CD8-positive, alpha-beta memory T cell (primary cell): ENCODE data around the gene CRLF1. TPM values are rescaled to one million over a fixed set of nuclear protein-coding genes. Genes with fewer than 3 reads are reported as not detected.

ENCODE experiments used
- CTCF ChIA-PET: fragments of 350-600 bp; sonication (Branson Sonifier 250); formaldehyde crosslinking; loops from one replicate; lab custom pipeline; 2021; ENCODE audit warnings: antibody characterized with exemption; lab: Charles Lee
- POLR2A ChIA-PET: fragments of 350-600 bp; sonication (Branson Sonifier 250); formaldehyde crosslinking; loops from one replicate; lab custom pipeline; 2021; ENCODE audit warnings: antibody characterized with exemption; lab: Charles Lee
- DNase-seq, 5 donors: peaks; one replicate each; pipeline versions ENCODE4 v3.0.0 to v3.0.0-alpha.2; 2020 to 2022; ENCODE audit warnings: mixed read lengths in 1 of 5
- H3K27ac ChIP-seq: one replicate; pipeline ENCODE4 v1.7.0; 2013; ENCODE audit warnings: low read depth, mild to moderate bottlenecking, low read length, moderate library complexity
- H3K27me3 ChIP-seq: 2 replicates; pipeline ENCODE4 v1.7.0; 2013; ENCODE audit warnings: low read length, mild to moderate bottlenecking; ENCODE audit not compliant: insufficient read depth, poor library complexity, severe bottlenecking
- H3K36me3 ChIP-seq: 2 replicates; pipeline ENCODE4 v1.7.0; 2013; ENCODE audit warnings: mild to moderate bottlenecking, low read length, moderate library complexity; ENCODE audit not compliant: insufficient read depth
- H3K4me1 ChIP-seq: 2 replicates; pipeline ENCODE4 v1.7.0; 2013; ENCODE audit warnings: mild to moderate bottlenecking, low read length, moderate library complexity; ENCODE audit not compliant: insufficient read depth
- H3K4me3 ChIP-seq: 2 replicates; pipeline ENCODE4 v1.7.0; 2013; ENCODE audit warnings: mild to moderate bottlenecking, low read length
- H3K9me3 ChIP-seq: 2 replicates; pipeline ENCODE4 v1.7.0; 2013; ENCODE audit warnings: mild to moderate bottlenecking, low read length
- H3K27ac Mint-ChIP-seq, 8 donors: one replicate each; pipeline ENCODE4 v1.8.0; 2020 to 2021; ENCODE audit warnings: mixed read lengths in 8 of 8, mild to moderate bottlenecking in 6 of 8, inconsistent platforms in 3 of 8, moderate library complexity in 3 of 8
- H3K27me3 Mint-ChIP-seq, 2 donors: one replicate each; pipeline ENCODE4 v1.8.0; 2020 to 2021; ENCODE audit warnings: mixed read lengths in 2 of 2, mild to moderate bottlenecking in 1 of 2, moderate library complexity in 1 of 2
- H3K36me3 Mint-ChIP-seq, 3 donors: one replicate each; pipeline ENCODE4 v1.8.0; 2020 to 2021; ENCODE audit warnings: mixed read lengths in 3 of 3, inconsistent platforms in 1 of 3, mild to moderate bottlenecking in 1 of 3
- H3K4me1 Mint-ChIP-seq, 3 donors: one replicate each; pipeline ENCODE4 v1.8.0; 2020 to 2021; ENCODE audit warnings: mixed read lengths in 3 of 3, inconsistent platforms in 1 of 3, mild to moderate bottlenecking in 1 of 3
- H3K4me3 Mint-ChIP-seq, 7 donors: one replicate each; pipeline ENCODE4 v1.8.0; 2020 to 2021; ENCODE audit warnings: mixed read lengths in 7 of 7, mild to moderate bottlenecking in 6 of 7, moderate library complexity in 4 of 7, inconsistent platforms in 2 of 7
- H3K9me3 Mint-ChIP-seq, 5 donors: one replicate each; pipeline ENCODE4 v1.8.0; 2020 to 2022; ENCODE audit warnings: mixed read lengths in 5 of 5, mild to moderate bottlenecking in 3 of 5, moderate library complexity in 2 of 5, inconsistent platforms in 1 of 5
- polyA plus RNA-seq: library from polyadenylated mRNA; unstranded; fragments of 300-500 nt; fragmentation: Illumina TruSeq; gene quantifications from one replicate; pipeline ENCODE4 v1.2.3, GENCODE V29; 2021
- total RNA-seq, 2 experiments: library from RNA; stranded (reverse); gene quantifications; one replicate each; pipeline ENCODE4 v1.2.3, GENCODE V29; 2021

The CRLF1 gene
- total and polyA plus RNA-seq, 3 experiments from 2014 or later = not detected

- Histone ChIP-seq H3K4me1 (peaks cover 19% of the 10 kb centered on the region), H3K27me3 (no peaks in the 10 kb centered on the region), H3K9me3 (no peaks in the 10 kb centered on the region), H3K27ac (no peak overlapping the region), H3K4me3 (no peak overlapping the region), H3K36me3 (no peaks in the 10 kb centered on the region)
- Mint-ChIP-seq H3K36me3 (no peaks in the 10 kb centered on the region), H3K9me3 (no peaks in the 10 kb centered on the region), H3K27me3 (peaks cover 5 to 6% of the 10 kb centered on the region in 2 donors), H3K4me3 (peak overlapping the region in 4 of 7 donors; percentile 49 to 75 (median 61)), H3K4me1 (peaks cover 25 to 34% (median 32%) of the 10 kb centered on the region in 3 donors), H3K27ac (peak overlapping the region in 4 of 8 donors; percentile 5 to 68 (median 58))
- POLR2A ChIA-PET = no interaction called here
- DNase-seq = no peak
- CTCF ChIA-PET = no interaction called here
Measured at GRCh38 chr19:18634612-18635297, 28.2 kb upstream of the CRLF1 start.

GRCh38 chr19:18633321-18633720 lies 26.7 kb upstream of the CRLF1 start:
- Histone ChIP-seq H3K36me3 (no peaks in the 10 kb centered on the region), H3K4me3 (no peak overlapping the region), H3K9me3 (no peaks in the 10 kb centered on the region), H3K27ac (no peak overlapping the region), H3K4me1 (peaks cover 19% of the 10 kb centered on the region), H3K27me3 (no peaks in the 10 kb centered on the region)
- CTCF ChIA-PET = no interaction called here
- Mint-ChIP-seq H3K27ac (no peak overlapping the region), H3K9me3 (no peaks in the 10 kb centered on the region), H3K36me3 (no peaks in the 10 kb centered on the region), H3K27me3 (peaks cover 5 to 9% of the 10 kb centered on the region in 2 donors), H3K4me3 (no peak overlapping the region), H3K4me1 (peaks cover 21 to 27% (median 26%) of the 10 kb centered on the region in 3 donors)
- DNase-seq = no peak
- POLR2A ChIA-PET = no interaction called here

- H3K4me3 Mint-ChIP-seq = no peak overlapping the region
- POLR2A ChIA-PET = interaction anchor here (0.6 kb wide), 1 partner anchor 138 kb away, joined by 3 read pairs; no protein-coding TSS in a partner anchor
Measured at GRCh38 chr19:18629166-18630088, 22.8 kb upstream of the CRLF1 start.

GRCh38 chr19:18626906-18627305 lies 20.3 kb upstream of the CRLF1 start:
- Mint-ChIP-seq H3K36me3 (no peaks in the 10 kb centered on the region), H3K27me3 (peaks cover 1 to 4% of the 10 kb centered on the region in 2 donors), H3K9me3 (no peaks in the 10 kb centered on the region), H3K27ac (no peak overlapping the region), H3K4me3 (no peak overlapping the region), H3K4me1 (no peaks in the 10 kb centered on the region)
- H3K27ac ChIP-seq = no peak overlapping the region
- no peak overlapping the region for H3K4me3 ChIP-seq
- H3K27me3 ChIP-seq = no peaks in the 10 kb centered on the region
- H3K4me1 ChIP-seq = no peaks in the 10 kb centered on the region
- H3K9me3 ChIP-seq = no peaks in the 10 kb centered on the region
- no peak for DNase-seq
- no peaks in the 10 kb centered on the region for H3K36me3 ChIP-seq
- POLR2A ChIA-PET = no interaction called here
- CTCF ChIA-PET = no interaction called here

More at GRCh38 chr19:18629166-18630088, 22.8 kb upstream of the CRLF1 start:
- Mint-ChIP-seq H3K27ac (peak overlapping the region in 1 of 8 donors; percentile 58), H3K4me1 (no peaks in the 10 kb centered on the region), H3K9me3 (no peaks in the 10 kb centered on the region), H3K27me3 (peaks cover 2 to 9% of the 10 kb centered on the region in 2 donors), H3K36me3 (no peaks in the 10 kb centered on the region)
- Histone ChIP-seq H3K27me3 (no peaks in the 10 kb centered on the region), H3K27ac (no peak overlapping the region), H3K9me3 (no peaks in the 10 kb centered on the region), H3K4me3 (no peak overlapping the region), H3K4me1 (no peaks in the 10 kb centered on the region), H3K36me3 (no peaks in the 10 kb centered on the region)
- no peak for DNase-seq
- CTCF ChIA-PET = interaction anchor here (1.1 to 1.7 kb wide), 3 partner anchors 35 to 178 kb away, joined by 3 to 4 read pairs (median 3); no protein-coding TSS in a partner anchor

GRCh38 chr19:18620902-18621301 lies 14.3 kb upstream of the CRLF1 start:
- no peak for DNase-seq
- Histone ChIP-seq H3K27me3 (peaks cover 8% of the 10 kb centered on the region), H3K27ac (no peak overlapping the region), H3K4me1 (no peaks in the 10 kb centered on the region), H3K36me3 (no peaks in the 10 kb centered on the region), H3K4me3 (no peak overlapping the region), H3K9me3 (no peaks in the 10 kb centered on the region)
- ChIA-PET CTCF (no interaction called here), POLR2A (no interaction called here)
- peaks cover 0 to 3% (median 0%) of the 10 kb centered on the region in 3 donors for H3K36me3 Mint-ChIP-seq
- no peaks in the 10 kb centered on the region for H3K4me1 Mint-ChIP-seq
- peak overlapping the region in 1 of 8 donors; percentile 87 for H3K27ac Mint-ChIP-seq
- no peak overlapping the region for H3K4me3 Mint-ChIP-seq
- H3K9me3 Mint-ChIP-seq = no peaks in the 10 kb centered on the region
- peaks cover 13 to 24% of the 10 kb centered on the region in 2 donors for H3K27me3 Mint-ChIP-seq

- H3K4me1 Mint-ChIP-seq = no peaks in the 10 kb centered on the region
- Histone ChIP-seq H3K27me3 (peaks cover 8% of the 10 kb centered on the region), H3K27ac (no peak overlapping the region), H3K36me3 (no peaks in the 10 kb centered on the region), H3K9me3 (no peaks in the 10 kb centered on the region), H3K4me3 (no peak overlapping the region), H3K4me1 (no peaks in the 10 kb centered on the region)
- H3K4me3 Mint-ChIP-seq = no peak overlapping the region
- DNase-seq = no peak
- peaks cover 0 to 3% (median 0%) of the 10 kb centered on the region in 3 donors for H3K36me3 Mint-ChIP-seq
- H3K27me3 Mint-ChIP-seq = peaks cover 13 to 28% of the 10 kb centered on the region in 2 donors
- ChIA-PET POLR2A (no interaction called here), CTCF (no interaction called here)
- H3K9me3 Mint-ChIP-seq = no peaks in the 10 kb centered on the region
- no peak overlapping the region for H3K27ac Mint-ChIP-seq
Measured at GRCh38 chr19:18620311-18620710, 13.7 kb upstream of the CRLF1 start.

GRCh38 chr19:18618236-18618635 lies 11.6 kb upstream of the CRLF1 start:
- H3K4me1 Mint-ChIP-seq = peaks cover 1 to 11% (median 4%) of the 10 kb centered on the region in 3 donors
- H3K36me3 Mint-ChIP-seq = peaks cover 0 to 3% (median 0%) of the 10 kb centered on the region in 3 donors
- no peak overlapping the region for H3K27ac ChIP-seq
- peaks cover 31 to 48% of the 10 kb centered on the region in 2 donors for H3K27me3 Mint-ChIP-seq
- peaks cover 2% of the 10 kb centered on the region for H3K4me1 ChIP-seq
- H3K36me3 ChIP-seq = no peaks in the 10 kb centered on the region
- no peak overlapping the region for H3K27ac Mint-ChIP-seq
- H3K9me3 ChIP-seq = no peaks in the 10 kb centered on the region
- no peak overlapping the region for H3K4me3 Mint-ChIP-seq
- CTCF ChIA-PET = no interaction called here
- H3K9me3 Mint-ChIP-seq = no peaks in the 10 kb centered on the region
- no peak overlapping the region for H3K4me3 ChIP-seq
- POLR2A ChIA-PET = no interaction called here
- DNase-seq = no peak
- H3K27me3 ChIP-seq = peaks cover 24% of the 10 kb centered on the region

- no peak overlapping the region for H3K27ac ChIP-seq
- H3K27ac Mint-ChIP-seq = no peak overlapping the region
- peaks cover 6% of the 10 kb centered on the region for H3K4me1 ChIP-seq
- no peak for DNase-seq
- CTCF ChIA-PET = no interaction called here
- peaks cover 4 to 14% (median 4%) of the 10 kb centered on the region in 3 donors for H3K4me1 Mint-ChIP-seq
- H3K27me3 ChIP-seq = peaks cover 31% of the 10 kb centered on the region
- no peak overlapping the region for H3K4me3 Mint-ChIP-seq
- no peaks in the 10 kb centered on the region for H3K36me3 ChIP-seq
- no peaks in the 10 kb centered on the region for H3K9me3 Mint-ChIP-seq
- no peaks in the 10 kb centered on the region for H3K9me3 ChIP-seq
- POLR2A ChIA-PET = no interaction called here
- H3K36me3 Mint-ChIP-seq = peaks cover 0 to 3% (median 0%) of the 10 kb centered on the region in 3 donors
- peaks cover 35 to 50% of the 10 kb centered on the region in 2 donors for H3K27me3 Mint-ChIP-seq
- H3K4me3 ChIP-seq = no peak overlapping the region
Measured at GRCh38 chr19:18617562-18617961, 11.0 kb upstream of the CRLF1 start.
